Measurements from ENCODE around the gene GPR89A.
"Not testable (repeated sequence)": the region's sequence is repeated elsewhere in the genome, so short reads cannot be mapped to it uniquely, and the experiment has no call there.

Gene GPR89A

DNA sequence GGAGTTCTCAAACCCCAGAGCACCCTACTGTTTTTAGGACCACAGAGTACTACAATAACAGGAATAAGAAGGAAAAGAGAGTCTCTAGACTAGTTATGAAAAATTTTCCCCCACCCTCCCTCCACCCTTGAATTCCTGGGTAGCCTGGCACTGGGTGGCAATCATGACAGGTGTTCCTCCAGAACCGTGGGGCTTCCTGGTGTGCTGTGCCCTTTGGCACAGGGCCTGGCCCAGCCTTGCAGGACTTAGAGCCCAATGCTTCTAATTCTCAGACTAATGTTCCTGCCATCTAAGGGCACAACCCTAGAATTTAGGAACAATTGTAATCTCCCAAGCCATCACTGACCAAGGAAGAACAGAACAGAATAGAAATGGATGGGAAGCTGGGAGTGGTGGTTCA is 110.0 kb downstream of the GPR89A start:
- Histone ChIP-seq H3K4me3 (no peak overlapping the region), H3K36me3 (replicated peaks) (no peaks in the 10 kb centered on the region), H3K27me3 (ENCODE audit: low read depth) (no peaks in the 10 kb centered on the region), H3K9me3 (no peaks in the 10 kb centered on the region), H3K4me1 (no peaks in the 10 kb centered on the region; the same call in 1 of the 2 replicates)
- no peak for DNase-seq (ENCODE audit: low spot score in 2 of 2)
- in situ Hi-C loops (cut with MboI; ENCODE audit: low sequenced_read_pairs): no loop called here

DNA sequence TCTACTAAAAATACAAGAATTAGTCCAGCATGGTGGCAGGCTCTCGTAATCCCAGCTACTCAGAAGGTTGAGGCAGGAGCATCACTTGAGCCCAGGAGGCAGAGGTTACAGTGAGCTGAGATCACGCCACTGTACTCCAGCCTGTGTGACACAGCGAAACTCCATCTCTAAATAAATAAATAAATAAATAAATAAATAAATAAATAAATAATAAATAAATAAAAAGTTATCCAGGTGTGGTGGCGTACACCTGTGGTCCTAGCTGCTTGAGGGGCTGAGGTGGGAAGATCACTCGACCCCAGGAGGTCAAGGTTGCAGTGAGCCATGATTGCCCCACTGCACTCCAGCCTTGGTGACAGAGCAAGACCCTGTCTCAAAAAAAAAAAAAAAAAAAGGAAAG is 110.7 kb downstream of the GPR89A start:
- H3K4me3 ChIP-seq; in situ Hi-C loops (cut with MboI; ENCODE audit: low sequenced_read_pairs); DNase-seq (ENCODE audit: low spot score in 2 of 2); H3K27me3 ChIP-seq (ENCODE audit: low read depth); H3K9me3 ChIP-seq; H3K36me3 ChIP-seq (replicated peaks); H3K4me1 ChIP-seq: not testable (repeated sequence)

DNA sequence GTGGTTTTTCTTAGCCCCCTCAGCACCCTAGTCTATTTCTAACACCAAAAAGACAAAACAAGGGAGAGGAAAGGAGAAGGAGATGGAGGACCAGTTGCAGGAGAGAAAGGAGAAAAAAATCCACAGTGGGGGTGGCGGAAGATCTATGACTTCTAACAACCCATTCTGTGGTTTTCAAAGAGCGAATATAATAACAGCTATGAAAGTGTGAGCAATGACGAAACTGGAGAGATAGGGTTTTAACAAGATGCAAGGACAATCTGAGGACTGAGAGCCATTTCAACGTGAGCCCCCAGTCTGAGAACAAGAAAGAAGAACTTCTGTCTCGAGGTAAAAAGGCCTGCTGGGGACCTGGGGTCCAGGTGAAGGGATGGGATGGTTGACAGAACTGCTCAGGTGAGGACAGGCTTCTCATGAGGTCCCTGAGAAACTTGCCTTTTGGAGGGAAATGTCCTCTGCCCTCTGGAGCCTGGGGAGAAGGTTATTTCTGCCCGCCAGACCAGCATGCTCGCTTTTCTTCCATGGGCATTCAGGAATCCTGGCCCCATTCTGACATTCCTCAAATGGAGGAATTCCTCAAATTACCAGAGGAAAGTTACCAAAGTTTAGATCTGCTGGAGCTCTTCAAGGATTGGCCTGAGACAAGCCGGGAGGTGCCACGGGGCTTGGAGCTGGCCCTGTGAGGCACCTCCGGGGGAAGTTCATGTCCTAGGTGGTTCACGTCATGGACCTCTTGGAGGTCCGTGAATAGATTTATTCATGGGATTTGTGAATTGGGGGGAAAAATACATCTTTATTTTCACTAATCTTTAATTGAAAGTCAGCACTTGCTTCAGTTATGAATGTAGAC is 111.7 kb downstream of the GPR89A start, which contains the start of gene CD160:
Gene CD160, plus strand, starts transcription at position 270 of the 850 bp plus-strand sequence. CDS start 8,829 bp downstream, outside the sequence.
- no peaks in the 10 kb centered on the region for H3K27me3 ChIP-seq (ENCODE audit: low read depth)
- no peaks in the 10 kb centered on the region for H3K9me3 ChIP-seq
- no peak within 1 kb of the TSS for H3K4me3 ChIP-seq
- DNase-seq (ENCODE audit: low spot score in 2 of 2): no peak
- in situ Hi-C loops (cut with MboI; ENCODE audit: low sequenced_read_pairs): loop anchor here (5.0 kb wide), 1 partner anchor 58 kb away; no protein-coding TSS in a partner anchor
- H3K4me1 ChIP-seq: no peaks in the 10 kb centered on the region; the same call in 1 of the 2 replicates
- H3K36me3 ChIP-seq (replicated peaks): no peaks in the 10 kb centered on the region

Data from HAP-1 (cell line).